ENCODE data around the gene LOXL3. TPM values are rescaled to one million over a fixed set of nuclear protein-coding genes. Genes with fewer than 3 reads are reported as not detected.
A peak's percentile ranks its signal among the peaks of the same experiment; 100 is the strongest.

The LOXL3 gene
- polyA plus RNA-seq, 1 of the 3 experiments (the other 2 are of a cell fraction) = 47.9 TPM

DNA sequence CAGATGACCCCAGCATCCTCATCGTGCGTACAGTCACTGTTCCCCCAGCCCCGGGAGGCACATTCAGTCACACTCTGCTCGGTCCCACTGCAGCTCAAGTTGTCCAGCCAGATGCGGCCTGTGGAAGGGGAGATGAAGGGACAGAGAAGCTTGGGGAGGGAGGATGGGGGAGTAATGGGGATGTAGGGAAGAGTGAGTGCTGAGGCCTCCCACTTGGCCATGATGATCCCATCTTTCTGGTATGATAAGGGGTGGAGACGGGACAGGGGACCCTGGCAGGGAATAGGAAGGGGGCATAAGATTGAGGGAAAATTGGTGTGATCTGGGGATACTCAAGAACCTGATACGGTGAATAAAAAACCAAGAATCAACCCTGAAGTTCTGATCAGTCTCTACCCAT is 3.5 kb downstream of the LOXL3 start:
- peaks cover 9 to 40% of the 10 kb centered on the region in 2 experiments; a peak in 3 of 4 replicates for H3K4me1 ChIP-seq (ENCODE audit: control insufficient read depth in 1 of 2, insufficient read depth in 2 of 2, low read depth in 1 of 2, low read length in 1 of 2)
- H3K79me2 ChIP-seq (ENCODE audit: insufficient read depth) = peaks cover 53% of the 10 kb centered on the region
- peak overlapping the region; percentile 91; the same call in 1 of the 2 replicates for H3K4me2 ChIP-seq
- no peaks in the 10 kb centered on the region for H4K20me1 ChIP-seq (ENCODE audit: insufficient read depth)
- CTCF ChIA-PET = interaction anchor here (1.3 to 3.2 kb wide), 4 partner anchors 18 to 36 kb away, joined by 3 to 19 read pairs (median 5); no protein-coding TSS in a partner anchor
- H3K4me3 ChIP-seq (ENCODE audit: low read depth in 2 of 2, low read length in 1 of 2) = peak overlapping the region in 1 of 2 experiments; percentile 52; a peak in 1 of 4 replicates
- H3K9ac ChIP-seq = no peak overlapping the region
- H3K27ac ChIP-seq (ENCODE audit: low read depth in 2 of 2, low read length in 1 of 2) = no peak overlapping the region
- DNase-seq = no peak
- POLR2A ChIA-PET = no interaction called here
- no peak overlapping the region for H2AFZ ChIP-seq (ENCODE audit: low read depth)
- peaks cover 4 to 15% of the 10 kb centered on the region in 2 experiments for H3K36me3 ChIP-seq (replicated peaks in 1 of 2; ENCODE audit: control insufficient read depth in 1 of 2, insufficient read depth in 2 of 2, low read length in 1 of 2)
- TF ChIP-seq RXRA (IDR thresholded peaks at IDR 0.05; ENCODE audit: borderline replicate concordance, low read depth) (no peak), RFX5 (IDR thresholded peaks at IDR 0.05; ENCODE audit: low read length) (no peak), TAF1 (IDR thresholded peaks at IDR 0.05; ENCODE audit: borderline replicate concordance, low read depth, low read length) (no peak), FOXM1 (IDR thresholded peaks at IDR 0.05; ENCODE audit: low read depth) (no peak), NFIC (IDR thresholded peaks at IDR 0.05; ENCODE audit: borderline replicate concordance) (no peak)
- TF ChIP-seq, protein P1, sequence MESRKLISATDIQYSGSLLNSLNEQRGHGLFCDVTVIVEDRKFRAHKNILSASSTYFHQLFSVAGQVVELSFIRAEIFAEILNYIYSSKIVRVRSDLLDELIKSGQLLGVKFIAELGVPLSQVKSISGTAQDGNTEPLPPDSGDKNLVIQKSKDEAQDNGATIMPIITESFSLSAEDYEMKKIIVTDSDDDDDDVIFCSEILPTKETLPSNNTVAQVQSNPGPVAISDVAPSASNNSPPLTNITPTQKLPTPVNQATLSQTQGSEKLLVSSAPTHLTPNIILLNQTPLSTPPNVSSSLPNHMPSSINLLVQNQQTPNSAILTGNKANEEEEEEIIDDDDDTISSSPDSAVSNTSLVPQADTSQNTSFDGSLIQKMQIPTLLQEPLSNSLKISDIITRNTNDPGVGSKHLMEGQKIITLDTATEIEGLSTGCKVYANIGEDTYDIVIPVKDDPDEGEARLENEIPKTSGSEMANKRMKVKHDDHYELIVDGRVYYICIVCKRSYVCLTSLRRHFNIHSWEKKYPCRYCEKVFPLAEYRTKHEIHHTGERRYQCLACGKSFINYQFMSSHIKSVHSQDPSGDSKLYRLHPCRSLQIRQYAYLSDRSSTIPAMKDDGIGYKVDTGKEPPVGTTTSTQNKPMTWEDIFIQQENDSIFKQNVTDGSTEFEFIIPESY (IDR thresholded peaks at IDR 0.05; ENCODE audit: borderline replicate concordance, low read depth) = no peak
- WGBS (ENCODE audit: low lambda C conversion rate) = 85% methylated on average over 7 of the region's 7 CpGs
- no peaks in the 10 kb centered on the region for H3K27me3 ChIP-seq (ENCODE audit: insufficient read depth)
- no peaks in the 10 kb centered on the region for H3K9me2 ChIP-seq
- peaks cover 13% of the 10 kb centered on the region for H3F3A ChIP-seq (replicated peaks; ENCODE audit: insufficient read depth)
- no peaks in the 10 kb centered on the region for H3K9me3 ChIP-seq

DNA sequence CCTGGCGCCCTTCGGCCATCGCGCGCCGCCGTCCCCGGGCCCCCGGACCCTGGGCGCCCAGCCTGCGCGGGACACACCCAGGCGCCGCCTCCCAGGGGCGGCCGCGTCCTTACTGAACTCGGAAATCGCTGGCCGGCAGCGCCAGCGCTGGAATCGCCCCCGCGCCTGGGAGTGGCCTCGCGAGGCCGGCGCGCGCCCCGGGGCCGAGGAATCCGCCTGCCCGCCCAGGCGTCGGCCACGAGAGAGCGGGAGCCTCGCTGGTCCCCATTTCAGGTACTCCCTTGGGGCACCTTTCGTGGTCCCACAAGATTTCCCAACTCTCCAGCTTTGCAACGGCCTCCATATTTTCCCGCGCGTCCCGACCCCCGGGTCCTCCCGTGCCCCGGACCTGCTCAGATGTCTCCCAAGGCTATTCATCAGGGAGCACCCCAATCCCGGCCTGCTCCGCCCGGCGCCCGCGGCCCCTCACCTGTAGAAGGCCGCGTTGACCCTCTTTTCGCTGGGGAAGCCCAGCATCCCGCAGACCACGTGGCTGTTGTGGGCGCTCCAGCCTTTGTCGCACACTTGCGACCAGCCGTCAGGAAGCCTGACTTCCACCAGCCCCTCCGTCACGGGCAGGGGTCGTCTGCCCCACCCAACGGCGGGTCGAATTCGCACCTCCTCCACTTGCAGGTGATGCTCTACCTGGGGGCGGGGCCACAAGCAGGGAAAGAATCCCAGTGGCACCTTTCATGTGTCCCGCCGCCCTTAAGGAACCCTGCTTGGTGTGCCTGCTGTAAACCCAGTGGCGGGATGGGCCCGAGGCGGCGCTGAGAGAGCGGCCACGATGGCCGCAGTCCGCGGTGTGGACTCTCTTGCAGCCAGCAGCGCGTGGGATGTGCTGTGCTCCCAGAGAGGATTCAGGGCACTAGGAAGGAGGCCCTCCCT is 4.6 kb downstream of the LOXL3 start:
- Histone ChIP-seq H3K27ac (ENCODE audit: low read depth in 2 of 2, low read length in 1 of 2) (peak overlapping the region in 1 of 2 experiments; percentile 77; a peak in 2 of 4 replicates), H3K9ac (peak overlapping the region; percentile 52; the same call in 1 of the 2 replicates), H3K4me3 (ENCODE audit: low read depth in 2 of 2, low read length in 1 of 2) (peak overlapping the region; percentile 52 to 60), H3F3A (replicated peaks; ENCODE audit: insufficient read depth) (peaks cover 19% of the 10 kb centered on the region), H3K36me3 (replicated peaks in 1 of 2; ENCODE audit: control insufficient read depth in 1 of 2, insufficient read depth in 2 of 2, low read length in 1 of 2) (peaks cover 6 to 15% of the 10 kb centered on the region in 2 experiments), H3K4me2 (peak overlapping the region; percentile 91), H3K27me3 (ENCODE audit: insufficient read depth) (no peaks in the 10 kb centered on the region), H3K79me2 (ENCODE audit: insufficient read depth) (peaks cover 46% of the 10 kb centered on the region), H3K4me1 (ENCODE audit: control insufficient read depth in 1 of 2, insufficient read depth in 2 of 2, low read depth in 1 of 2, low read length in 1 of 2) (peaks cover 9 to 37% of the 10 kb centered on the region in 2 experiments; a peak in 3 of 4 replicates), H4K20me1 (ENCODE audit: insufficient read depth) (no peaks in the 10 kb centered on the region), H3K9me3 (no peaks in the 10 kb centered on the region), H3K9me2 (no peaks in the 10 kb centered on the region), H2AFZ (ENCODE audit: low read depth) (peak overlapping the region; percentile 57; the same call in 1 of the 2 replicates)
- ChIA-PET CTCF (interaction anchor here (1.0 to 3.2 kb wide), 4 partner anchors 17 to 37 kb away, joined by 3 to 19 read pairs (median 5); no protein-coding TSS in a partner anchor), POLR2A (interaction anchor here (0.5 to 1.0 kb wide), 2 partner anchors 30 to 1888 kb away, joined by 3 read pairs; no protein-coding TSS in a partner anchor)
- 20% methylated on average over 32 of the region's 85 CpGs for WGBS (ENCODE audit: low lambda C conversion rate)
- DNase-seq = peak; percentile 92
- TF ChIP-seq, protein P2, sequence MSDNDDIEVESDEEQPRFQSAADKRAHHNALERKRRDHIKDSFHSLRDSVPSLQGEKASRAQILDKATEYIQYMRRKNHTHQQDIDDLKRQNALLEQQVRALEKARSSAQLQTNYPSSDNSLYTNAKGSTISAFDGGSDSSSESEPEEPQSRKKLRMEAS (IDR thresholded peaks at IDR 0.05; ENCODE audit: low read depth) = peak; percentile 83
- TF ChIP-seq RFX5 (IDR thresholded peaks at IDR 0.05; ENCODE audit: low read length) = no peak
- TF ChIP-seq MXI1 (IDR thresholded peaks at IDR 0.05; ENCODE audit: low read depth, low read length) = peak; percentile 80
- TF ChIP-seq, protein P3, sequence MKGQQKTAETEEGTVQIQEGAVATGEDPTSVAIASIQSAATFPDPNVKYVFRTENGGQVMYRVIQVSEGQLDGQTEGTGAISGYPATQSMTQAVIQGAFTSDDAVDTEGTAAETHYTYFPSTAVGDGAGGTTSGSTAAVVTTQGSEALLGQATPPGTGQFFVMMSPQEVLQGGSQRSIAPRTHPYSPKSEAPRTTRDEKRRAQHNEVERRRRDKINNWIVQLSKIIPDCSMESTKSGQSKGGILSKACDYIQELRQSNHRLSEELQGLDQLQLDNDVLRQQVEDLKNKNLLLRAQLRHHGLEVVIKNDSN (IDR thresholded peaks at IDR 0.05; ENCODE audit: borderline replicate concordance, low read depth) = peak; percentile 32
- TF ChIP-seq TAF1 (IDR thresholded peaks at IDR 0.05; ENCODE audit: borderline replicate concordance, low read depth, low read length) = 0 out of 2 replicates have a peak, but pooled peaks have one; percentile 17
- TF ChIP-seq NRF1 (IDR thresholded peaks at IDR 0.05; ENCODE audit: low read depth, low read length) = peak; percentile 51
- TF ChIP-seq POLR2AphosphoS5 (IDR thresholded peaks at IDR 0.05; ENCODE audit: low read depth, low read length) = peak; percentile 38; the same call in 1 of the 2 replicates
- TF ChIP-seq YY1 (IDR thresholded peaks at IDR 0.05; ENCODE audit: low read depth) = no peak
- no peak for TF ChIP-seq JUND (IDR thresholded peaks at IDR 0.05)
